ENCODE data around the gene SPRED2.

The SPRED2 gene

GRCh38 chr2:65438137-65438899 is 5.9 kb upstream of the SPRED2 start:
- DNase-seq, result no peak

GRCh38 chr2:65437392-65438135 is 5.2 kb upstream of the SPRED2 start:
- DNase-seq, result no peak

- DNase-seq, result peak in 2 of 3 donors; percentile 43 to 50
Observed at GRCh38 chr2:65436824-65437221, 4.4 kb upstream of the SPRED2 start.

GRCh38 chr2:65436169-65436823 is 3.9 kb upstream of the SPRED2 start:
- DNase-seq, result peak; percentile 94 to 96 (median 95)

- peak; percentile 79 to 91 (median 81) for DNase-seq
Observed at GRCh38 chr2:65435625-65436168, 3.3 kb upstream of the SPRED2 start.

GRCh38 chr2:65434592-65435241 is 2.3 kb upstream of the SPRED2 start:
- no peak for DNase-seq

GRCh38 chr2:65431421-65432226 is 775 bp downstream of the SPRED2 start:
- DNase-seq, result peak; percentile 53 to 66 (median 54)

GRCh38 chr2:65430603-65431420 is 1.6 kb downstream of the SPRED2 start:
- DNase-seq, result peak; percentile 64 to 80 (median 73)

GRCh38 chr2:65429786-65430602 is 2.4 kb downstream of the SPRED2 start:
- peak in 1 of 3 donors; percentile 65 for DNase-seq

GRCh38 chr2:65427532-65427931 is 4.9 kb downstream of the SPRED2 start:
- no peak for DNase-seq

GRCh38 chr2:65425276-65425675 is 7.1 kb downstream of the SPRED2 start:
- peak in 2 of 3 donors; percentile 32 to 34 for DNase-seq

GRCh38 chr2:65424391-65424790 is 8.0 kb downstream of the SPRED2 start:
- DNase-seq, result no peak

- DNase-seq, result no peak
Observed at GRCh38 chr2:65421432-65421748, 11.0 kb downstream of the SPRED2 start.

GRCh38 chr2:65420712-65421431 is 11.5 kb downstream of the SPRED2 start:
- peak; percentile 79 to 89 (median 87) for DNase-seq

GRCh38 chr2:65417509-65418085 is 14.8 kb downstream of the SPRED2 start:
- DNase-seq, result no peak

GRCh38 chr2:65416945-65417344 is 15.5 kb downstream of the SPRED2 start:
- no peak for DNase-seq

- no peak for DNase-seq
Observed at GRCh38 chr2:65416321-65416720, 16.1 kb downstream of the SPRED2 start.

- DNase-seq, result no peak
Observed at GRCh38 chr2:65415091-65415490, 17.3 kb downstream of the SPRED2 start.

GRCh38 chr2:65413610-65414009 is 18.8 kb downstream of the SPRED2 start:
- DNase-seq, result no peak

Data from suppressor macrophage treated with lipopolysaccharide for 1 hour (primary cell).